ENCODE results near the gene THSD4.

THSD4 gene

GRCh38 chr15:71737761-71738160 is 622.5 kb downstream of the THSD4 start:
- DNase-seq (ENCODE audit: low read depth, low spot score) = no peak
- TF ChIP-seq, protein P1, sequence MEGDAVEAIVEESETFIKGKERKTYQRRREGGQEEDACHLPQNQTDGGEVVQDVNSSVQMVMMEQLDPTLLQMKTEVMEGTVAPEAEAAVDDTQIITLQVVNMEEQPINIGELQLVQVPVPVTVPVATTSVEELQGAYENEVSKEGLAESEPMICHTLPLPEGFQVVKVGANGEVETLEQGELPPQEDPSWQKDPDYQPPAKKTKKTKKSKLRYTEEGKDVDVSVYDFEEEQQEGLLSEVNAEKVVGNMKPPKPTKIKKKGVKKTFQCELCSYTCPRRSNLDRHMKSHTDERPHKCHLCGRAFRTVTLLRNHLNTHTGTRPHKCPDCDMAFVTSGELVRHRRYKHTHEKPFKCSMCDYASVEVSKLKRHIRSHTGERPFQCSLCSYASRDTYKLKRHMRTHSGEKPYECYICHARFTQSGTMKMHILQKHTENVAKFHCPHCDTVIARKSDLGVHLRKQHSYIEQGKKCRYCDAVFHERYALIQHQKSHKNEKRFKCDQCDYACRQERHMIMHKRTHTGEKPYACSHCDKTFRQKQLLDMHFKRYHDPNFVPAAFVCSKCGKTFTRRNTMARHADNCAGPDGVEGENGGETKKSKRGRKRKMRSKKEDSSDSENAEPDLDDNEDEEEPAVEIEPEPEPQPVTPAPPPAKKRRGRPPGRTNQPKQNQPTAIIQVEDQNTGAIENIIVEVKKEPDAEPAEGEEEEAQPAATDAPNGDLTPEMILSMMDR (IDR thresholded peaks at IDR 0.05; ENCODE audit: low read depth, low read length) = no peak
- no peak overlapping the region for H3K4me3 ChIP-seq (ENCODE audit: low read depth, low read length)
- in situ Hi-C loops (cut with HindIII; ENCODE audit: low sequenced_read_pairs) = no loop called here

DNA sequence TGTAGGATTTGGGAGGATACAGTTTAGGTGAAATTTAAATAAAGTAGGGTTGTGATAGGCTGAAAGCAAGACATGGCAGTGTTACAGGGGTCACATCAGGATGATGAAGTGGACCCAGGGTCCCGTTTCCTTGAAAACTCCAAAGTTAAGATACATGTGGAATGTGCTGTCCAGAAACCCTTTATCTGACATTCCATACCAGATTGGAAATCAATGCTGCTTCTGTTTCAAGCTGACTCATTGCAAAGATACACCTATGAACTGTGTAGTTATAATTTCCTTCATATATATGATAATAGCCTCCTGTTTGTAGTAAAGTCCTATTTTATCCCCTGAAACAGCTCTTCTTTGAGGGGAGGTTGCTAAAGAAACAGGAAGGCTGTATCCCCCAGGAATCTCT is 624.1 kb downstream of the THSD4 start:
- TF ChIP-seq, protein P1 (IDR thresholded peaks at IDR 0.05; ENCODE audit: low read depth, low read length) = no peak
- H3K4me3 ChIP-seq (ENCODE audit: low read depth, low read length) = no peak overlapping the region
- no peak for DNase-seq (ENCODE audit: low read depth, low spot score)
- in situ Hi-C loops (cut with HindIII; ENCODE audit: low sequenced_read_pairs) = no loop called here

GRCh38 chr15:71742964-71743363 is 627.7 kb downstream of the THSD4 start:
- no peak for DNase-seq (ENCODE audit: low read depth, low spot score)
- H3K4me3 ChIP-seq (ENCODE audit: low read depth, low read length) = no peak overlapping the region
- in situ Hi-C loops (cut with HindIII; ENCODE audit: low sequenced_read_pairs) = no loop called here
- TF ChIP-seq, protein P1 (IDR thresholded peaks at IDR 0.05; ENCODE audit: low read depth, low read length) = no peak

DNA sequence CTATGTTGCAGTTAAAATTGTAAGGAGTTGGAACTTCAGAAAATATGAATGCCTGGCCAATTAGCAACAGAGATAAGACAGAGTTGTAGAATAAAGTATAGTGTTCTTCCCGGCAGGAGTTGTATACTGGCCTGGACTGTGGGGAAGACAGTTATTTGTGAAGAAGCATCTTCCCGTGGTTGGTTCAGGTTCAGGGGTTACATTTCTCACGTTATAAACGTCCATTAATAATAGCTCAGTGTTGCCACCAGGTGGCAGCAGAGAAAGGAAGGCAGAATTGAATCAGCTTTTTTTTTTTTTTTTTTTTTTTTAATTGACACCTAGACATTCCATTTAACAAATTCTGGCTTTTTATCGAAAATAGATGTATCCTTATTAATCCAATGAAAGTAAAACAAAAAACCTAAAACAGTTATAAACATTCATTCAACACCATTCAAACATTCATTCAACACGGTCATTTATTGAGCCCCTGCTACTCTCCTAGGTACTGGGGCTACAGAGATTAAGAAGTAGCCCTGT is 628.7 kb downstream of the THSD4 start:
- H3K4me3 ChIP-seq (ENCODE audit: low read depth, low read length) = no peak overlapping the region
- in situ Hi-C loops (cut with HindIII; ENCODE audit: low sequenced_read_pairs) = no loop called here
- DNase-seq (ENCODE audit: low read depth, low spot score) = peak; percentile 56
- TF ChIP-seq, protein P1 (IDR thresholded peaks at IDR 0.05; ENCODE audit: low read depth, low read length) = peak; percentile 60

DNA sequence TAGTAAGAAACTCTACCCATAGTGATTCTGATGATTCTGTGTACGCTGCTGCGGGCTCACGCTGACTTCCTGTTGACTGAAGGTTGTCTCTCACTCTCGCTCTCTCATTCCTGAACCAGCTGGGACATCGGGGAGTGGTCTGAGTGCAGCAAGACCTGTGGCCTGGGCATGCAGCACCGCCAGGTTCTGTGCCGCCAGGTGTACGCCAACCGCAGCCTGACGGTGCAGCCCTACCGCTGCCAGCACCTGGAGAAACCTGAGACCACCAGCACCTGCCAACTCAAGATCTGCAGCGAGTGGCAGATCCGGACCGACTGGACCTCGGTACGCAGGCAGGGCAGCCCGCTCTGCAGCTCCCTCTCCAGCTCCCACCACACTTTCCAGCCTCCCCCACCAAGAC is 631.4 kb downstream of the THSD4 start:
- H3K4me3 ChIP-seq (ENCODE audit: low read depth, low read length) = no peak overlapping the region
- in situ Hi-C loops (cut with HindIII; ENCODE audit: low sequenced_read_pairs) = no loop called here
- no peak for DNase-seq (ENCODE audit: low read depth, low spot score)
- TF ChIP-seq, protein P1 (IDR thresholded peaks at IDR 0.05; ENCODE audit: low read depth, low read length) = no peak

- TF ChIP-seq, protein P1 (IDR thresholded peaks at IDR 0.05; ENCODE audit: low read depth, low read length) = no peak
- no peak overlapping the region for H3K4me3 ChIP-seq (ENCODE audit: low read depth, low read length)
- DNase-seq (ENCODE audit: low read depth, low spot score) = peak; percentile 89
Observed at GRCh38 chr15:71747128-71748083, 632.1 kb downstream of the THSD4 start.

More at GRCh38 chr15:71747128-71748083, 632.1 kb downstream of the THSD4 start:
- in situ Hi-C loops (cut with HindIII; ENCODE audit: low sequenced_read_pairs) = no loop called here
